Activated CD4-positive, alpha-beta T cell treated with anti-CD3 and anti-CD28 coated beads for 36 hours (primary cell): ENCODE measurements around the gene RC3H1. TPM values are rescaled to one million over a fixed set of nuclear protein-coding genes. Genes with fewer than 3 reads are reported as not detected.
A peak's percentile ranks its signal among the peaks of the same experiment; 100 is the strongest.
"Not testable (repeated sequence)": the region's sequence is repeated elsewhere in the genome, so short reads cannot be mapped to it uniquely, and the experiment has no call there.

Source experiments
- ATAC-seq: fragments of 200-7000 bp; cut with Tn5 transposase; one replicate; pipeline ENCODE4 v1.10.0; 2021; ENCODE audit warnings: mild to moderate bottlenecking, moderate library complexity
- CTCF ChIA-PET: fragments of 350-600 bp; sonication (Branson Sonifier 250); formaldehyde crosslinking; loops from one replicate; lab custom pipeline; 2021; ENCODE audit warnings: antibody characterized with exemption; lab: Charles Lee
- POLR2A ChIA-PET: fragments of 350-600 bp; sonication (Branson Sonifier 250); formaldehyde crosslinking; loops from one replicate; lab custom pipeline; 2021; ENCODE audit warnings: antibody characterized with exemption, inconsistent platforms; lab: Charles Lee
- DNase-seq: peaks from one replicate; pipeline ENCODE4 v3.0.0-alpha.2; 2020
- H3K27ac Mint-ChIP-seq: one replicate; pipeline ENCODE4 v1.8.0; 2021; ENCODE audit warnings: mixed read lengths
- H3K27me3 Mint-ChIP-seq: one replicate; pipeline ENCODE4 v1.8.0; 2021; ENCODE audit warnings: mixed read lengths
- H3K36me3 Mint-ChIP-seq: one replicate; pipeline ENCODE4 v1.8.0; 2021; ENCODE audit warnings: low read depth, mixed read lengths
- H3K4me1 Mint-ChIP-seq: one replicate; pipeline ENCODE4 v1.8.0; 2021; ENCODE audit warnings: mixed read lengths
- H3K4me3 Mint-ChIP-seq: one replicate; pipeline ENCODE4 v1.8.0; 2021; ENCODE audit warnings: mild to moderate bottlenecking, moderate library complexity, mixed read lengths
- H3K9me3 Mint-ChIP-seq: one replicate; pipeline ENCODE4 v1.8.0; 2021; ENCODE audit warnings: low read depth, mixed read lengths
- intact Hi-C, 2 experiments: fragments of 100-400 bp; cut with DNase I in 1 of 2; cut with micrococcal nuclease in 1 of 2; formaldehyde crosslinking; loops; one replicate each; pipeline versions ENCODE4 v1.14.2 to v1.15.1; 2022 to 2024; cut with DNase I, micrococcal nuclease
- total RNA-seq, 2 experiments: library from RNA; stranded (reverse); gene quantifications; one replicate each; pipeline ENCODE4 v1.2.3, GENCODE V29; 2021

Gene RC3H1
- total RNA-seq, 2 experiments from 2014 or later: 27.3 to 37.0 TPM

GRCh38 chr1:174044418-174045222 is 22.5 kb upstream of the RC3H1 start:
- H3K36me3 Mint-ChIP-seq: no peaks in the 10 kb centered on the region
- DNase-seq (no peak), ATAC-seq (peak; percentile 55)
- no peaks in the 10 kb centered on the region for H3K9me3 Mint-ChIP-seq
- no peak overlapping the region for H3K27ac Mint-ChIP-seq
- ChIA-PET POLR2A (no interaction called here), CTCF (interaction anchor here (1.2 kb wide), 1 partner anchor 13 kb away, joined by 4 read pairs; no protein-coding TSS in a partner anchor)
- intact Hi-C loops: no loop called here
- peaks cover 5% of the 10 kb centered on the region for H3K4me1 Mint-ChIP-seq
- no peak overlapping the region for H3K4me3 Mint-ChIP-seq
- H3K27me3 Mint-ChIP-seq: no peaks in the 10 kb centered on the region

GRCh38 chr1:174042509-174042908 is 20.4 kb upstream of the RC3H1 start:
- DNase-seq, CTCF ChIA-PET, H3K27ac Mint-ChIP-seq, H3K4me3 Mint-ChIP-seq, intact Hi-C loops, POLR2A ChIA-PET, ATAC-seq, H3K4me1 Mint-ChIP-seq, H3K9me3 Mint-ChIP-seq, H3K36me3 Mint-ChIP-seq, H3K27me3 Mint-ChIP-seq: not testable (repeated sequence)

GRCh38 chr1:174041369-174041768 is 19.2 kb upstream of the RC3H1 start:
- no peaks in the 10 kb centered on the region for H3K27me3 Mint-ChIP-seq
- no peaks in the 10 kb centered on the region for H3K36me3 Mint-ChIP-seq
- no peaks in the 10 kb centered on the region for H3K9me3 Mint-ChIP-seq
- intact Hi-C loops: no loop called here
- no peak overlapping the region for H3K27ac Mint-ChIP-seq
- peaks cover 5% of the 10 kb centered on the region for H3K4me1 Mint-ChIP-seq
- ChIA-PET CTCF (interaction anchor here (0.7 kb wide), 1 partner anchor 13 kb away, joined by 7 read pairs; no protein-coding TSS in a partner anchor), POLR2A (no interaction called here)
- ATAC-seq (no peak), DNase-seq (no peak)
- H3K4me3 Mint-ChIP-seq: no peak overlapping the region

- CTCF ChIA-PET: interaction anchor here (0.8 to 1.3 kb wide), 2 partner anchors 15 to 21 kb away, joined by 3 to 4 read pairs; no protein-coding TSS in a partner anchor
- Mint-ChIP-seq H3K36me3 (no peaks in the 10 kb centered on the region), H3K9me3 (no peaks in the 10 kb centered on the region), H3K4me1 (peaks cover 5% of the 10 kb centered on the region), H3K27ac (no peak overlapping the region), H3K4me3 (no peak overlapping the region), H3K27me3 (peaks cover 2% of the 10 kb centered on the region)
- intact Hi-C loops: no loop called here
- POLR2A ChIA-PET: interaction anchor here (0.6 kb wide), 1 partner anchor 383 kb away, joined by 3 read pairs; no protein-coding TSS in a partner anchor
- no peak for DNase-seq
- peak; percentile 57 for ATAC-seq
Observed at GRCh38 chr1:174040387-174040786, 18.2 kb upstream of the RC3H1 start.

GRCh38 chr1:174039027-174039426 is 16.9 kb upstream of the RC3H1 start:
- Mint-ChIP-seq H3K9me3 (no peaks in the 10 kb centered on the region), H3K27ac (no peak overlapping the region), H3K4me1 (no peaks in the 10 kb centered on the region), H3K27me3 (peaks cover 2% of the 10 kb centered on the region), H3K36me3 (no peaks in the 10 kb centered on the region), H3K4me3 (no peak overlapping the region)
- CTCF ChIA-PET: interaction anchor here (1.0 to 1.3 kb wide), 3 partner anchors 13 to 28 kb away, joined by 3 to 4 read pairs (median 3); no protein-coding TSS in a partner anchor
- ATAC-seq: no peak
- no peak for DNase-seq
- intact Hi-C loops: no loop called here
- POLR2A ChIA-PET: no interaction called here

GRCh38 chr1:174036798-174037197 is 14.6 kb upstream of the RC3H1 start:
- no peaks in the 10 kb centered on the region for H3K36me3 Mint-ChIP-seq
- H3K27ac Mint-ChIP-seq: no peak overlapping the region
- POLR2A ChIA-PET: no interaction called here
- ATAC-seq: no peak
- no peak overlapping the region for H3K4me3 Mint-ChIP-seq
- CTCF ChIA-PET: interaction anchor here (1.0 to 2.3 kb wide), 2 partner anchors 8 to 11 kb away, joined by 3 to 7 read pairs; no protein-coding TSS in a partner anchor
- no peaks in the 10 kb centered on the region for H3K4me1 Mint-ChIP-seq
- no peak for DNase-seq
- peaks cover 2% of the 10 kb centered on the region for H3K27me3 Mint-ChIP-seq
- intact Hi-C loops: no loop called here
- H3K9me3 Mint-ChIP-seq: no peaks in the 10 kb centered on the region

- H3K27me3 Mint-ChIP-seq: peaks cover 2% of the 10 kb centered on the region
- DNase-seq (no peak), ATAC-seq (no peak)
- no peaks in the 10 kb centered on the region for H3K4me1 Mint-ChIP-seq
- POLR2A ChIA-PET: interaction anchor here (0.6 kb wide), 1 partner anchor 9 kb away, joined by 6 read pairs; no protein-coding TSS in a partner anchor
- intact Hi-C loops: no loop called here
- no peaks in the 10 kb centered on the region for H3K36me3 Mint-ChIP-seq
- CTCF ChIA-PET: interaction anchor here (0.8 to 2.3 kb wide), 2 partner anchors 10 to 13 kb away, joined by 4 to 7 read pairs; no protein-coding TSS in a partner anchor
- H3K9me3 Mint-ChIP-seq: no peaks in the 10 kb centered on the region
- no peak overlapping the region for H3K27ac Mint-ChIP-seq
- H3K4me3 Mint-ChIP-seq: no peak overlapping the region
Observed at GRCh38 chr1:174036204-174036603, 14.0 kb upstream of the RC3H1 start.

- Mint-ChIP-seq H3K4me3 (no peak overlapping the region), H3K27ac (no peak overlapping the region), H3K4me1 (no peaks in the 10 kb centered on the region), H3K36me3 (no peaks in the 10 kb centered on the region), H3K27me3 (peaks cover 2% of the 10 kb centered on the region), H3K9me3 (no peaks in the 10 kb centered on the region)
- DNase-seq (no peak), ATAC-seq (no peak)
- POLR2A ChIA-PET: no interaction called here
- CTCF ChIA-PET: interaction anchor here (1.0 kb wide), 1 partner anchor 82 kb away, joined by 3 read pairs; no protein-coding TSS in a partner anchor
- intact Hi-C loops: no loop called here
Observed at GRCh38 chr1:174032671-174033222, 10.6 kb upstream of the RC3H1 start.

- POLR2A ChIA-PET: no interaction called here
- CTCF ChIA-PET: interaction anchor here (0.6 to 1.3 kb wide), 2 partner anchors 14 to 28 kb away, joined by 4 read pairs; no protein-coding TSS in a partner anchor
- no peak for DNase-seq
- ATAC-seq: no peak
- intact Hi-C loops: no loop called here
- Mint-ChIP-seq H3K4me1 (no peaks in the 10 kb centered on the region), H3K27me3 (peaks cover 2% of the 10 kb centered on the region), H3K27ac (no peak overlapping the region), H3K36me3 (no peaks in the 10 kb centered on the region), H3K4me3 (no peak overlapping the region), H3K9me3 (no peaks in the 10 kb centered on the region)
Observed at GRCh38 chr1:174031099-174031498, 8.9 kb upstream of the RC3H1 start.

- no peaks in the 10 kb centered on the region for H3K9me3 Mint-ChIP-seq
Observed at GRCh38 chr1:174028495-174028894, 6.3 kb upstream of the RC3H1 start.

GRCh38 chr1:174023440-174023839 is 1.3 kb upstream of the RC3H1 start:
- Mint-ChIP-seq H3K4me3 (peak overlapping the region; percentile 87), H3K9me3 (no peaks in the 10 kb centered on the region), H3K4me1 (peaks cover 27% of the 10 kb centered on the region), H3K27me3 (no peaks in the 10 kb centered on the region), H3K36me3 (peaks cover 11% of the 10 kb centered on the region), H3K27ac (peak overlapping the region; percentile 56)
- ChIA-PET CTCF (interaction anchor here (0.7 to 1.2 kb wide), 3 partner anchors 13 to 642 kb away, joined by 3 to 6 read pairs (median 4); no protein-coding TSS in a partner anchor), POLR2A (interaction anchor here (0.6 kb wide), 1 partner anchor 205 kb away, joined by 3 read pairs; no protein-coding TSS in a partner anchor)
- DNase-seq (no peak), ATAC-seq (no peak)
- intact Hi-C loops: loop anchor here (5.0 to 10.0 kb wide), 2 partner anchors 194 to 309 kb away; partner anchors contain the start of gene KLHL20 (in 1 of the 2)

More at GRCh38 chr1:174028495-174028894, 6.3 kb upstream of the RC3H1 start:
- Mint-ChIP-seq H3K36me3 (no peaks in the 10 kb centered on the region), H3K27ac (no peak overlapping the region), H3K27me3 (no peaks in the 10 kb centered on the region), H3K4me1 (peaks cover 2% of the 10 kb centered on the region), H3K4me3 (no peak overlapping the region)
- ChIA-PET CTCF (interaction anchor here (0.6 to 1.0 kb wide), 3 partner anchors 9 to 13 kb away, joined by 3 to 7 read pairs (median 3); no protein-coding TSS in a partner anchor), POLR2A (interaction anchor here (0.7 kb wide), 1 partner anchor 452 kb away, joined by 3 read pairs; no protein-coding TSS in a partner anchor)
- ATAC-seq (no peak), DNase-seq (no peak)
- intact Hi-C loops: loop anchor here in 1 of 2 experiments (10.0 kb wide), 1 partner anchor 314 kb away; the partner anchor contains the start of gene KLHL20
